ENCODE results near the gene SYNDIG1.

The SYNDIG1 gene

GRCh38 chr20:24571159-24571558 is 101.7 kb downstream of the SYNDIG1 start:
- no peak overlapping the region for H3K27ac ChIP-seq
- H3K4me1 ChIP-seq, result no peaks in the 10 kb centered on the region
- H3K4me2 ChIP-seq, result no peak overlapping the region
- no peak overlapping the region for H3K9ac ChIP-seq
- H4K20me1 ChIP-seq, result no peaks in the 10 kb centered on the region
- no peak for TF ChIP-seq Cebpa-rat (IDR thresholded peaks at IDR 0.05)
- H3K36me3 ChIP-seq, result no peaks in the 10 kb centered on the region
- H3K9me3 ChIP-seq, result no peaks in the 10 kb centered on the region
- no peaks in the 10 kb centered on the region for H3K27me3 ChIP-seq
- no peak overlapping the region for H3K4me3 ChIP-seq

DNA sequence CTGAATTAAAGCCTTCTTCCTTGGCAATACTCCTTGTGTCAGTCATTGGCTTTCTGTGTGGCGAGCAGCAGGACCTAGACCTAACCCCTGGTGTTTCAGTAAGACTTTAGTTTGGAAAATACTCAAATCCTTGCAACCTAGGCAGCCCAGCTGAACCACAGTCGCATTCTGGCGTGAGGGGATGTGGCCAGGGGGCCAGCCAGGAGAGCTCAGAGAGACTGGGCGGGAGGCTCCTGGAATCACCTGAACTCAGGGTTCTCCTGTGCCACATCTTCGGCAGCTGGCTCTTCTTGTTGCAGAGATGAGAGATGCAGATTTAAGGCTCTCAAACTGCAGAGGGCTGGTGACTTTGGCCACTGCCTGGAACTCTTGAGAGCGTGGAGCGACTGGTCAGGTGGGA is 102.7 kb downstream of the SYNDIG1 start:
- Histone ChIP-seq H3K27ac (no peak overlapping the region), H3K4me3 (no peak overlapping the region), H3K9ac (no peak overlapping the region), H4K20me1 (no peaks in the 10 kb centered on the region), H3K4me2 (no peak overlapping the region), H3K36me3 (no peaks in the 10 kb centered on the region), H3K9me3 (no peaks in the 10 kb centered on the region), H3K4me1 (0 out of 2 replicates have a peak, but pooled peaks cover 3% of the 10 kb centered on the region), H3K27me3 (no peaks in the 10 kb centered on the region)
- TF ChIP-seq Cebpa-rat (IDR thresholded peaks at IDR 0.05), result no peak

DNA sequence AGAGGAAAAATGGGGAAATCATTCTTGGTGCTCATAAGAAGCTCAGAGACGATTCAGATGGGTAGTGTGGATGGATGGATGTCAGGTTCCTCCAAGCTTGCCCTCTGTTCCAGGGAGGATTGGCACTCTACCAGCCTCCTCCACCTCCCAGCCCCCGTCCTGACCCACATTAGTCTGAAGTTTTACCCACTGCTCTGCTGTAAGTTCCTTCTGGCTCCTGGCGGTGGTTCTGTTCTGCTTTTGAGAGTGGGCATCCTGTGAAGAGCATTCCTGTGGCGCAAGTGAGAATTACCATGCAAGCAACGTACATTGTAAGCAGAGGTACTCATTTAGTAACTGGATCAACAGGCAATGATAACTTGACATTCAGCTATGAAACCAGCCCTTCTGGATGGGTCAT is 103.4 kb downstream of the SYNDIG1 start:
- TF ChIP-seq Cebpa-rat (IDR thresholded peaks at IDR 0.05), result no peak
- Histone ChIP-seq H3K4me1 (0 out of 2 replicates have a peak, but pooled peaks cover 6% of the 10 kb centered on the region), H3K36me3 (no peaks in the 10 kb centered on the region), H4K20me1 (no peaks in the 10 kb centered on the region), H3K27me3 (no peaks in the 10 kb centered on the region), H3K4me3 (no peak overlapping the region), H3K4me2 (no peak overlapping the region), H3K9me3 (no peaks in the 10 kb centered on the region), H3K9ac (no peak overlapping the region), H3K27ac (no peak overlapping the region)

GRCh38 chr20:24573557-24573956 is 104.1 kb downstream of the SYNDIG1 start:
- Histone ChIP-seq H3K27me3 (no peaks in the 10 kb centered on the region), H3K4me3 (no peak overlapping the region)
- no peak for TF ChIP-seq Cebpa-rat (IDR thresholded peaks at IDR 0.05)

GRCh38 chr20:24574307-24574706 is 104.9 kb downstream of the SYNDIG1 start:
- Histone ChIP-seq H3K36me3 (no peaks in the 10 kb centered on the region), H3K4me2 (no peak overlapping the region), H3K4me3 (no peak overlapping the region), H3K27ac (no peak overlapping the region), H3K4me1 (0 out of 2 replicates have a peak, but pooled peaks cover 6% of the 10 kb centered on the region), H3K9me3 (no peaks in the 10 kb centered on the region), H3K9ac (no peak overlapping the region), H3K27me3 (no peaks in the 10 kb centered on the region), H4K20me1 (no peaks in the 10 kb centered on the region)
- no peak for TF ChIP-seq Cebpa-rat (IDR thresholded peaks at IDR 0.05)

More at GRCh38 chr20:24573557-24573956, 104.1 kb downstream of the SYNDIG1 start:
- H3K4me1 ChIP-seq, result 0 out of 2 replicates have a peak, but pooled peaks cover 6% of the 10 kb centered on the region
- H3K9me3 ChIP-seq, result no peaks in the 10 kb centered on the region
- H4K20me1 ChIP-seq, result no peaks in the 10 kb centered on the region
- no peak overlapping the region for H3K9ac ChIP-seq
- H3K36me3 ChIP-seq, result no peaks in the 10 kb centered on the region
- no peak overlapping the region for H3K27ac ChIP-seq
- no peak overlapping the region for H3K4me2 ChIP-seq

DNA sequence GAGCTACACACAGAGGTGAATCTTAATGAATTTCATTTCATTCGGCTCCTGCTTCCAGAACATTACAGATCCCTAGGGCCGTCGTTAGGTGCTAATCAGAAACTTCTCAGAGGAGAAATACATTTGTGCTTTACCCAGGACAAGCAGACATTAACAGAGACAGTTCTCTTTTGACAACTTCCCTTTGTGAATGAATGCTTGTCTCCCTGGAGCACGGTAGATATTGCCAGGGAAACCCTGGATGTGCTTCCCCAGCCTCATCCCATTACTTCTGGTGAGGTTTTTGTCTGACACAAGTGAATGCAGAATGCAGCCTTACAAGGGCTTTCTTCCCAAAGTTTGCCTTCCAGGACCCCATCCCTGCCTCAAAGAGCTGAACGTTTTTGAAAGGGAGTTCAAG is 105.4 kb downstream of the SYNDIG1 start:
- H3K9me3 ChIP-seq, result no peaks in the 10 kb centered on the region
- 0 out of 2 replicates have a peak, but pooled peaks cover 6% of the 10 kb centered on the region for H3K4me1 ChIP-seq
- TF ChIP-seq Cebpa-rat (IDR thresholded peaks at IDR 0.05), result no peak
- no peaks in the 10 kb centered on the region for H4K20me1 ChIP-seq
- no peak overlapping the region for H3K4me2 ChIP-seq
- no peaks in the 10 kb centered on the region for H3K27me3 ChIP-seq
- no peaks in the 10 kb centered on the region for H3K36me3 ChIP-seq
- H3K4me3 ChIP-seq, result no peak overlapping the region
- H3K27ac ChIP-seq, result no peak overlapping the region
- no peak overlapping the region for H3K9ac ChIP-seq

DNA sequence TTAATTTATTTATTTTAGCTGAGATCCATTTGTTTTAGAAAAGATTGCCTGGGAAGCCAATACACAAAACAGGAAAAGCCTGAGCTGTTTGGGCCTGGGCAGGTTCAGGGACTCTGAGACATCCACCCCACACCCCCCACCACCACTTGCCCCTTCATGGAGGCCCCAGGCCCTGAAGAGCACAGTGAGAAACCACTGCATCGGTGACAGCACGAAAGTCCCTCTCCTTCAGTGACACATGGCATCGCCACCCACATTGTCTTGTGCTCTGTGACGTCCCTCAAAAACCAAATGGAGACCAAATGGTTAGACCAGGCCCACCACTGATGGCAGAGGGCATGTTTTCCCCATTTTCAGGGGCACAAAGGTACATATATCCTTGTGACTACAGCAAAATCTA is 106.4 kb downstream of the SYNDIG1 start:
- Histone ChIP-seq H3K27ac (no peak overlapping the region), H3K9me3 (no peaks in the 10 kb centered on the region)

DNA sequence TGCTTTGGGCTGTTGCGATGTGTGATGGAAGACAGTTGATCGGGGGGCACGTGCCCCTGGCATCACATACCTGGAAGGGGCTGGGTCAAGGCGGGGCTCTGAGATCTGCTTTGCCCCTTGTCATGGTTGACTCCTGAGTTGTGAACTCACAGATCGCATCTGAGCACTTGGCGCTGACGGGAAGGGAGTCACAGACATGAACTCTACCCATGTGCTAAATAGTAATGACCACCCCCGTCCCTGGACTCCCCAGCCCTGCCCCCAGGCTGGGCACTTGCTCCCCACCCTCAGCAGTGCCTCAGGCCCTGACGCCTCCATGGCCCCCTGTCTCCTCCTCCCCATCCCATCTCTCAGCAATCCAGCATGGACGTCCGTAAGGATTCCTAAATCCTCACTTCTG is 107.0 kb downstream of the SYNDIG1 start:
- Histone ChIP-seq H4K20me1 (no peaks in the 10 kb centered on the region), H3K4me2 (no peak overlapping the region), H3K27me3 (no peaks in the 10 kb centered on the region), H3K36me3 (no peaks in the 10 kb centered on the region), H3K4me3 (no peak overlapping the region), H3K27ac (no peak overlapping the region), H3K9ac (no peak overlapping the region), H3K4me1 (0 out of 2 replicates have a peak, but pooled peaks cover 6% of the 10 kb centered on the region), H3K9me3 (no peaks in the 10 kb centered on the region)
- TF ChIP-seq Cebpa-rat (IDR thresholded peaks at IDR 0.05), result no peak

More for the DNA sequence above, 106.4 kb downstream of the SYNDIG1 start:
- no peak overlapping the region for H3K9ac ChIP-seq
- H3K27me3 ChIP-seq, result no peaks in the 10 kb centered on the region
- no peaks in the 10 kb centered on the region for H3K36me3 ChIP-seq
- H3K4me2 ChIP-seq, result no peak overlapping the region
- H4K20me1 ChIP-seq, result no peaks in the 10 kb centered on the region
- H3K4me1 ChIP-seq, result 0 out of 2 replicates have a peak, but pooled peaks cover 6% of the 10 kb centered on the region
- no peak for TF ChIP-seq Cebpa-rat (IDR thresholded peaks at IDR 0.05)
- no peak overlapping the region for H3K4me3 ChIP-seq

DNA sequence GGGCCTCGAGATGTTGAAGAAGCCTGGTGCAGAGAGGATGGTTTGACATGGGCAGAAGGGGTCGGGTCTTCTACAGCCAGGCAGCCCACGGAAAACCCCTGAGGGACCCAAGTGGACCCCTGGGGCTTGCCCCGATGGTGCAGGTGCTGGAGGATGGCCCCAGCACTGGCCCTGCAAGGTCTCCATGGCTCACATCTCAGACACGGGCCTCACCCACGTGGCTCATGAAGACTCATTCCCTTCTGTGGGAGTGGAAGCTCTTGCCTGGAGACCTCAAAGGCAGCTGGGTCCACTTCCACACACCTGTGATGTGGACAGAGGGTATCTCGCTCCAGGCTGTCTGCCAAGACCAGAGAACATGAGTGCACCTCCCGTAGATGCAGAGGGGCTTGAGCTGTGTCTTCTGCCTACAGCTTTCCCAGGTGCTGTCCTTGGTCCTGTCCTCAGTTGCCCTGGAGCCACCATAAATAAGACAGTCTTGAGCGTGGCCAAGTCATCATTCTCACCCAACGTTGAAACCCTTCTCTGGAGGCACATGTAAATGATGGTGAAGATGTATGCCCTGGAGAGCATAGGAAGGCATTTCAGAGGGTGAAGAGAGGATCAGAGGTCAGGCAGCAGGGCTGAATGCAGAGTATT is 108.0 kb downstream of the SYNDIG1 start:
- Histone ChIP-seq H3K4me1 (peaks cover 9% of the 10 kb centered on the region; the same call in 1 of the 2 replicates), H4K20me1 (no peaks in the 10 kb centered on the region), H3K9ac (no peak overlapping the region), H3K4me3 (no peak overlapping the region), H3K9me3 (no peaks in the 10 kb centered on the region), H3K27ac (no peak overlapping the region), H3K36me3 (no peaks in the 10 kb centered on the region), H3K27me3 (no peaks in the 10 kb centered on the region), H3K4me2 (no peak overlapping the region)
- no peak for TF ChIP-seq Cebpa-rat (IDR thresholded peaks at IDR 0.05)

- Histone ChIP-seq H3K4me3 (no peak overlapping the region), H3K9ac (no peak overlapping the region), H3K9me3 (no peaks in the 10 kb centered on the region), H3K4me1 (peaks cover 23% of the 10 kb centered on the region), H3K27me3 (no peaks in the 10 kb centered on the region), H3K36me3 (no peaks in the 10 kb centered on the region), H3K4me2 (no peak overlapping the region), H3K27ac (no peak overlapping the region), H4K20me1 (no peaks in the 10 kb centered on the region)
- TF ChIP-seq Cebpa-rat (IDR thresholded peaks at IDR 0.05), result no peak
These were observed 109.4 kb downstream of the SYNDIG1 start for GRCh38 chr20:24578567-24579415.
